ENCODE results near the gene FADS6.

Gene FADS6

DNA sequence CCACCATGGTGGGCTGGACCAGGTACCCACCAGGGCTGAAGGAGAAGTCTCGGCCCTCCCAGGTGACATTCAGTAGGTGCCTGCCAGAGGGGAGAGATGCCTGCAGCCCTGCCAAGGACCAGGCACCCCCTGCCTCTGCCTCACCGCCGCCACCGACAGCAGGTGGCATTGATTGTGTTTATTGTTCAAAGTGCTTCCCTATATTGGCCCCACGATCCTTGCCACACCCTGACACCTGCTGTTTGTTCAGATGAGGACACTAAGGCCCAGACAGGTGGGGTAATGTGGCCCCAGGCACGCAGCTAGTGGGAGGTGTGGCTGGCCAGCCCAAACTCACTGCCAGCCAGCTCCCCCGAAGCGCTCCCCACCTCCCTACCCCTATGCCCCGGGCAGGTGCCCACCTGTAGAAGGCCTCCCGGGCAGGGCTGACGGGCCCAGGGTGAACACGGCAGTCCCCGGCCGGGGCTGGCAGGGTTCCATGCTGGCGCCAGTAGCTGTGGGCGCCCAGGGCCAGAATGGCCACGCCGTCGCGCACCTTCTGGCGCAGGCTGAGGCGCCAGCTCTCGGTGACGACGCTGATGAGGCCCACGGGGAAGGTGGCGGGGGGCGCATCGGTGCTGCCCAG is 41.7 kb downstream of the FADS6 start:
- DNase-seq = no peak

- DNase-seq = no peak
Measured at GRCh38 chr17:74850914-74851313, 42.5 kb downstream of the FADS6 start.

- DNase-seq = no peak
Measured at GRCh38 chr17:74850310-74850709, 43.1 kb downstream of the FADS6 start.

- DNase-seq = no peak
Measured at GRCh38 chr17:74848656-74849399, 44.6 kb downstream of the FADS6 start.

DNA sequence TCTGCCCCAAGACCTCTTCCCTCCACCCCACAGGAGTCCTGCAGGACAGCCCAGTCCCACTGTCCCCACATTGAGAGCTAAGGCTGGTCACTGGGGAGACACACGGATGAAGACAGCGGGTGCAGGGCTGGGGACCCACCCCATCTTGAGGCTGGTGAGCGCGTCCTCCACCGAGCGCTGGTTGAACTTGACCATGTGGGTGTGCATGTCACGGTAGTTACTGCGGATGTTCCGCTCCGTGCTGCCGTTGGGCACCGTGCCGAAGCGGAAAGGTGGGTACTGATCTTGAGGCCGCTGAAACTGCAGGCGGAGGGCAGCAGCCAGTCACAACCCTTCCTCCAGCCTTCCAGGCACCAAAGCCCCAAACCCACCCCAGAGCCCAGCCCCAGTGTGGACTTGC is 46.8 kb downstream of the FADS6 start:
- no peak for DNase-seq

DNA sequence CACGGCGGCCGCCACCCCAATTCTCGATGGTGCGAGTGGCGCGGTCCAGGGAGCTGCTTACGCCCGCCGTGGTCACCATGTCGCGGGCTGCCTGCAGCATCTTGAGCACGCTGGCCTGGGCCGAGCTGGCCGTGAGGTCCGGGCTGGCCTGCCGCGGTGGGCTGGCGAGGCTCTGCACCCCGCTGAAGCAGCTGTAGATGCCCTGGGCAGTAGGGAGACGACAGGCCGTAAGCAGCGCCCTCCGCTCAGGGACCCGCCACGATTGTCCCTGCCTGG is 50.1 kb downstream of the FADS6 start:
- DNase-seq = no peak

DNA sequence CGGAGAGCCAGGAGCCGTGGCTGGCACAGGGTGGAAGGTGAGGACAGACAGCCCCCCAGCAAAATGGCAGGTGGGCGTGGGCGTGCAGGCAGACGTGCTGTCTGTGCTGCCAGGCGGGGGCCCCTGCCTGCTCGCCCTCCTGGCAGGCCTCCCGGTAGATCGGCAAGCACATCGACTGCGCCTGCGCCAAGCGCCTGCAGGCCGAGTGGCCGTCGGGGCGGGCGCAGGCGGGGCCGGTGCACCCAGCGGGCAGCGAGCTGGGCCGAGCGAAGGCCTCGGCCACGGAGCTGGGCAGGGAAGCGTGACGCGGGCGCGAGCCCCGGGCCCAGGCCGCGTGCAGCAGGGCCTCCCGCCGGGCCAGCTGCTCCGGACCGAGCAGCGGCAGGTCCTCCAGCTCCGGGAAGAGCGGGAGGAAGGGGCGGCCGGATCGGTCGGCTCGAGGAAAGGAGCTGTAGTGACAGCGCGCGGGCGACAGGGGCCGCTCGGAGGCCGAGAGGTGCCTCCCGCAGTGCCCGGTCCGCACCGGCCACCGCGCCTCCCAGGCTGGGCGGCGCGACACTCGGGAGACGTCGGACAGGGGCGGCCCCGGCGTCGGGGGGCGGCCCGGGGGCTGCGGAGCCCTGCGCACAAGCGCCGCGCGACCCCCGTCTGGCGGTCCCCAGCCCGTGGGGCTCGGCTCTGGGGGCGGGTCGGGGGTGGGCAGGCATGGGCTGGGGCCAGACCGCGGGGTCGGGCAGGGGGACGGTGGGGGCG is 50.7 kb downstream of the FADS6 start:
- no peak for DNase-seq

GRCh38 chr17:74842146-74842598 is 51.3 kb downstream of the FADS6 start:
- DNase-seq = no peak

GRCh38 chr17:74840989-74841666 is 52.3 kb downstream of the FADS6 start:
- DNase-seq = no peak

DNA sequence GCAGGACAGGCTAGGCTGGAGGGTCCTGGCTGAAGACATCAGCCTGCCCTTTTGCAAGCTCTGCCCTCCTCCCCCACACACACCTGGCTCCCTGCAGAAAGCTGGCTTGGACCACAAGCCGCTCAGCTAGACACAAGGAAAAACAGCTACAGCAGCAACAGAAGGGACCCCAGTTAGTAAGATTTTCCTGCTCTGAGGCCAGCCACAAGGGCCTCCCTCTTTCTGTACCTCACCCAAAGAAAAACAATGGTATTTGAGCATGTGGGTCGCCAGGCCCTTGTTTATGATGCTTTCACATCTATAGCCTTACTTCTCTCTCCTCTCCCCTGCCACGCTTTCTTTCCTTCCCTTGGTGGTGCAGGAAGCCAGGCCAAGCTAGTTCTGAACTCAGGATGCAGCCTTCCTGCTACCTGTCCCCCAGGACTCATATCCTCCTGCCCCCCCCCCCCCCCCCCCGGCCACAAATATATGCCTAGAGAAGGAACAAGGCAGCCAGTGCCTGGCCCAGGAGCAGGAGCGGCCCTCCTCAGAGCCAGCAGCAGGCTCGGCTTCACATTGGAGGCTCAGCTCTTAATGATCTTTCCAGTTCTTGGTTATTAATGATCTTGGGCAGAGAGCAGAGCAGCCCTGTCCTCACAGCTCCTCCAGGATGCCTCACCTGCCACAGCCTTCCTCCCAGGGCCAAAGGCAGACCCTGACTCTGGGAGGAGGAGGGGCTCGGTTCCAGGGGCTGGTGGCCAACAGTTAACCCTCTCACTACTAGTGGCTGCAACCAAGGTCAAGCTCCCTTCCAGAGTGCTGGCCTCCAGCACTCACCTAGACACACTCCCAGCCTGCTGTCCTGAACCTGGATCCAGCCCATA is 53.2 kb downstream of the FADS6 start:
- no peak for DNase-seq

- DNase-seq = no peak
Measured at GRCh38 chr17:74838274-74838673, 55.2 kb downstream of the FADS6 start.

DNA sequence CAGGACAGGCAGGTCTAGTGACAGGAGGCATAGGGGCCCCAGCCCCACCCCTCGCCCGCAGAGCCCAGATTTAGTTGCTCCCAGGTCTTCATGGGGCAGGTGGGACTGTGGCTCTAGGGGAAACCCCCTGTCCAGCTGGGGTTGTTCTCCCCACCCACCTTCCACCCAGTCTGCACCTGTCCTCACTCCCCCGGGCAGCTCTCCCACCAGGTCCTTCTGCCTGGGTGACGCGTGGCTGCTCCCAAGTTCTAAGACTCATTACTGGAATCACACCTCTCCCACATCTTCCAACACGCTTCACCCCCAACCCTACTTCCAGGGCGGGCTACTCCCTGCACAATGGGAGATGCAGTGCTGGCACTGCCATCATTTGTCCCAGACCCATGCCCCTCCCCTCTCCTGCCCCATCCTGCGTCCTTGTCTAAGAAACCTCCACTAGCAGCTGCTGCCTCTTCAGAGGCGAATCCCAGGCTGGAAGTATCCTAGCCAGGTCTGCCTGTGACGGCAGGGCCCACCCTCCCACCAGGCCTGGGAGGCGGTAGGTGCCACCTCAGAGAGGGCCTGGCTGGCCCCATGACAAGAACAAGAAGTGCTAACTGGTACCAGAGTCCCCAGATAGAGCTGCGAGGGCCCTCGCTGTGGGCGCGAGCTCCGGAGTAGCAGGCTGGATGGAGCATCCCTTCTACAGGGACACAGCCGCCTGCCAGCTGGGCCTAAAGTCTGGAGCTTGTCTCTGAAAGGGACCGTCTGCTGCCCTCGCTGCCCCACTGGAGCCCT is 56.6 kb downstream of the FADS6 start:
- DNase-seq = no peak

DNA sequence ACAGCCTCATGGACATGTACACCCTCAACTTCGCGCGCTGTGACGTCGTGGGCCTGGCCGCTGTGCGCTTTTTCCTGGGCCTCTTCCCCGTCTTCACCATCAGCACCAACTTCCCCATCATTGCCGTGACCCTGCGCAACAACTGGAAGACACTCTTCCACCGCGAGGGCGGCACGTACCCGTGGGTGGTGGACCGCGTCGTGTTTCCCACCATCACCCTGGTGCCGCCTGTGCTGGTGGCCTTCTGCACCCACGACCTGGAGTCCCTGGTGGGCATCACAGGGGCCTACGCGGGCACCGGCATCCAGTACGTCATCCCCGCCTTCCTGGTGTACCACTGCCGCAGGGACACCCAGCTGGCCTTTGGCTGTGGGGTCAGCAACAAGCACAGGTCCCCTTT is 57.2 kb downstream of the FADS6 start:
- no peak for DNase-seq

DNA sequence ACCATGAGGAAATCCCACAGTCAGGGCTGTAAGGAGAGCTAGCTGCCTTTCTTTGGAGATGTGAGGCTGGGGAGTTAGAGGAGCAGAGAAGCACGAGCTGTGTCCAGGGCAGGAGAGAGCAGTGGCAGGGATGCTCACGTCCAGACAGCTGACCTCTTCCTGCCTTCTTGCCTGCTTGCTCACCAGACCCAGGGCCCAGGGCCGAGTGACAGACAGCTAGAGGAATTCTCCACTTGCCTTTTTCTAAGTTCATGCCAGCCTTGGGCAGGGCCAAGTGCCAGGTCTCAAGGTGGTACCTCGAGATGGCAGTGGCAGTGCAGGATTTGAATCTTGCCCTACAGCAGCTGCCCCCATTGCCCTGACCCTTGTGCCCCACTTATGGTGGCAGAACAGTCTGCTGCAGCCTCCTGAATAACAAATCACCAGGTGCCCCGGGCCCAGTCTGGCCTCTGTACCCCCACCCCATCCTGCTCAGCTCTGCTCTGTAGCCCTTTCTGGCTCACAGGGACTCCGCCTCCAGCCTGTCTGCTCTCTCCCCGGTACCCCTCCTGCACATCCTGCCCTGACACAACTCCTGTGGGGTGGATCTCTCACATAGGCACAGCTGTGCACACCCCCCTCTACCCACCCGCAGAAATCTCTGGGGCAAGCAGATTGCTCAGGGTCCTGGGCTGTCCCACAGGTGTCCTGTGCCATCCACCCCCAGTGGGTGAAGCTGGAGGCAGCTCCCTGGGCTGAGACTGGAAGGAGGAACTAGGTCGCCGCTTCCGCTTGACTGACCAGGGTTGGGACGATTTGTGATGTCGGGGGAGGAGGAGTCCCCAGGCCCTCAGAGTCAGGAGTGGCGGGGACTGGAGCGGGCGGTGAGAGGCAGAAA is 59.7 kb downstream of the FADS6 start:
- no peak for DNase-seq

DNA sequence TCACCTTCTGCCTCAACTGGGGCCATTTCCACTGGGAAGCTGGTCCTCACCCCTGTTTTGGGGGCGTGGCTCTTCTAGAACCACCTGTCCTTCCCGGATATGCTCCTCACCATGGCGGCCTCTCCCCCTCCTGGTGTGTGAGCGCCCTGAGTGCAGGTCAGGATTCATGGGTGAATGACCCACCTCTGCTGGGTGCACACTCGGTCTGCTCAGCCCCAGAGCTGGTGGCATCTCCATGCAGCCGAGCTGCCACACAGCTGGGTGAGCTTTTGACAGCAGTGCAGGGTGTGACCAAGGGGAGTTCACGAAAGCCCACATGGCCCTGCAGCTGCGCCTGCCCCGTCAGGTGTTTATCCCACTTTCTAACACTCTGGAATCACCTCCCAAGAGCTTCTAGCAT is 61.0 kb downstream of the FADS6 start:
- no peak for DNase-seq

- DNase-seq = no peak
Measured at GRCh38 chr17:74831444-74832146, 61.8 kb downstream of the FADS6 start.

GRCh38 chr17:74830861-74831260 is 62.6 kb downstream of the FADS6 start:
- no peak for DNase-seq

DNA sequence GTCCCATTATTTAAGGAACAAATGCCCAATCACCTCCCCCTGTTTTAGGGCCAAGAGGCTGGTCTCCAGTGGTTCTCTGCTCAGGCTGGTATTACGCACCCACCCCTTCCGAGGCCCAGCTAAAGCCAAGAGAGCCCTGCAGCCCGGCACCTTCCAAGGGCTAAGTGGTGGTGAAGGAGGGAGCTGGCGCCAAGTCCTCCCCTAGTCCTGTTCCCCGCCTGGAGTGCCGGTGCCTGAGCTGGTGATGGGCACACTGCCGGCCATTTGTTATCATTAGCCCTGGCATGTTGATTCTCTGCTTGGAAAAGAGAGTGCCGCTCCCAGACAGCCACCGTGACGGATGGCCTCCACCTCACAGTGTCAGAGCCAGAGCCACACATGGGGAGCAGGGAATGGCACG is 65.6 kb downstream of the FADS6 start:
- no peak for DNase-seq

Measured in stimulated activated CD4-positive, alpha-beta T cell treated with anti-CD3 and anti-CD28 coated beads, Interleukin-2, amount 100 ng/mL, for 48 hours (primary cell).